SK-N-DZ (cell line): ENCODE measurements around the gene RFNG.

Source experiments
- DNase-seq: peaks from one replicate; pipeline ENCODE4 v3.0.0-alpha.2; 2015; ENCODE audit warnings: low spot score

Gene RFNG

DNA sequence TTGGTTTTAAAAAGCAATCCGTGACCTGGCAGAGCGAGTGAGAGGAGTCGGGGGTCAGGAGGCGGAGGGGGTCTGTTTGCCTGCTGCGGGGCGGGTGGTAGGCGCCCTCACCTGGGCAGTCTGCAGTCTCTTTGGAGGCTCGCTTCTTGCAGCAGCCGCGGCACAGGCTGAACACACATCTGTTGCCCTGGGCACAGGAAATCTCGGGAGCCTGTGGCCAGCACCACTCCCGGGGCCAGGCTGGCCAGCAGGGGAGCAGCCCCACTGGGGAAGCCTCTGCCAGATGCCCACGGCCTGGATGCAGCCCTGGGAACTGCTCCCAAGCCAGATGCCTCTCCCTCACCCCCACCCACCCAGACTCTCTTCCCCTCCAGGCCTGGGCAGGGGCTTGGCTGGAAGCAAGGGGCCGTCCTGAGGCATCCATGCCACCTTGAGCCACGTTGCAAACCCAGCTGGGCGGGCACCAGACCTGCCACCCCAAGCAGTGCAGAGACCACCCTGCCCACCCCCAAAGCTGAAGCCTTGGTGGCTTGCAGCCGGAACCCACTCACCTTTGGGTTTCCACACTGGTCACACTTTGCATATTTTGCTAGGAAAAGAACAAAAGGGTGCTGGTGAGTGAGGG, 6.7 kb upstream of the RFNG start:
- no peak for DNase-seq

DNA sequence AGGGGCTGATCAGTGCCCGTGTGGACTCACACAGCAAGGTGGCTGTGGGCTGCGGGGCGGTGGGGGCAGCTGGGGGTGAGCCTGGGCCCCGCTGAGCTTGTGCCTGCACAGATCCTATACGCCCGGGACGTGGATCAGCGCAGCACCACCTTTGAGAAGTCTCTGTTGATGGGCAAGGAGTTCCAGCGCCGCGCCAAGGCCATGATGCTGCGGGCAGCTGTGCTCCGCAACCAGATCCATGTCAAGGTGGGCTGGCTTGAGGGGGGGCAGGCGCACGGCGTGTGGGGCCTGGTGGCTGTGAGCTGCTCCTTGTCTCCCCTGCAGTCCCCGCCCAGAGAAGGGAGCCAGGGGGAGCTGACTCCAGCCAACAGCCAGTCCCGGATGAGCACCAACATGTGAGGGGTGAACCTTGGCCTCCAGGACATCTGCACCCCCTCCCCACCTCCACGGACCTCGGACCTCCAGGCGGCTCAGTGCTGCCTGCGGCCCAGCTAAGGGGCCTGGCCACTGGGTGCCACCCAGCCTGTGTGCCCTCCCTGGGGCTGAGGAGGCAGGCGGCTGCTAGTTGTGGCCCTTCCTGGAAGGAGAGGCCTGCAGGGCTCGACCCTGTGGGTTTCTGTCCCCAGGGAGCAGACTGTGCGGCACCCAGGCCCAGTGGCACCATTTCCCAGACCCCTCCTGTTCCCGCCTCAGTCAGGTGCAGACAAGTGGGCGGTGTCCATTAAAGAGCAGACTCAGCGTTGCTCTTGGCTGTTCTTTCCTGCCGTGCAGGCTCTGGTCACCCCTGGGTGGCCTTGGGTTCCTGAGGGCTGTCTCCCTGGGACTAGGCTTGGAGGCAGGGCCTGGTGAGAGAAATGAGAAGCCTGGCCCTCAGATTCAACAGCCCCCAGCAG, 5.4 kb upstream of the RFNG start:
- no peak for DNase-seq

DNA sequence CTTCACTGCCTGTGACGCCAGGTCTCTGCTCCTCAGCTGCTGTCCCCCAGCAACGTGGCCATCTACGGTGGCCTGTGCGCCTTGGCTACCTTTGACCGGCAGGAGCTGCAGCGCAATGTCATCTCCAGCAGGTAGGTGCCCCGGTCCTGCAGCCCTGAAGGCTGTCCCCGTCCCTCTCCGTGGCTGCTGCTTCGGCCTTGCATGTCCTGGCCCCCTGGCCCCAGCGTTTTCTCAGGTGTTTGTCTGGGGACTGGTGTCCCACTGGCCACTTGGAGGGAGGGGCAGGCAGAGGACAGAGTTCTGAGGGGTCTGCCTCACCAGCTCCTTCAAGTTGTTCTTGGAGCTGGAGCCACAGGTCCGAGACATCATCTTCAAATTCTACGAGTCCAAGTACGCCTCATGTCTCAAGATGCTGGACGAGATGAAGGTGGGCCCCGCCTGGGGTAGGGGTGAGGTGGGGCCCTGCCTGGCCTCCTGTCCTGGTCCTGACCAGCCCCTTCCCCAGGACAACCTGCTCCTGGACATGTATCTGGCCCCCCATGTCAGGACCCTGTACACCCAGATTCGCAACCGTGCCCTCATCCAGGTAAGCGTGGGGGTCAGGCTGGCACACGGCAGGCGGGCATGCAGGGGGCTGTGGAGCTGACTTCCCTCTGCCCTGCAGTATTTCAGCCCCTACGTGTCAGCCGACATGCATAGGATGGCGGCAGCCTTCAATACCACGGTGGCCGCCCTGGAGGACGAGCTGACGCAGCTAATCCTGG, 4.5 kb upstream of the RFNG start:
- no peak for DNase-seq

DNA sequence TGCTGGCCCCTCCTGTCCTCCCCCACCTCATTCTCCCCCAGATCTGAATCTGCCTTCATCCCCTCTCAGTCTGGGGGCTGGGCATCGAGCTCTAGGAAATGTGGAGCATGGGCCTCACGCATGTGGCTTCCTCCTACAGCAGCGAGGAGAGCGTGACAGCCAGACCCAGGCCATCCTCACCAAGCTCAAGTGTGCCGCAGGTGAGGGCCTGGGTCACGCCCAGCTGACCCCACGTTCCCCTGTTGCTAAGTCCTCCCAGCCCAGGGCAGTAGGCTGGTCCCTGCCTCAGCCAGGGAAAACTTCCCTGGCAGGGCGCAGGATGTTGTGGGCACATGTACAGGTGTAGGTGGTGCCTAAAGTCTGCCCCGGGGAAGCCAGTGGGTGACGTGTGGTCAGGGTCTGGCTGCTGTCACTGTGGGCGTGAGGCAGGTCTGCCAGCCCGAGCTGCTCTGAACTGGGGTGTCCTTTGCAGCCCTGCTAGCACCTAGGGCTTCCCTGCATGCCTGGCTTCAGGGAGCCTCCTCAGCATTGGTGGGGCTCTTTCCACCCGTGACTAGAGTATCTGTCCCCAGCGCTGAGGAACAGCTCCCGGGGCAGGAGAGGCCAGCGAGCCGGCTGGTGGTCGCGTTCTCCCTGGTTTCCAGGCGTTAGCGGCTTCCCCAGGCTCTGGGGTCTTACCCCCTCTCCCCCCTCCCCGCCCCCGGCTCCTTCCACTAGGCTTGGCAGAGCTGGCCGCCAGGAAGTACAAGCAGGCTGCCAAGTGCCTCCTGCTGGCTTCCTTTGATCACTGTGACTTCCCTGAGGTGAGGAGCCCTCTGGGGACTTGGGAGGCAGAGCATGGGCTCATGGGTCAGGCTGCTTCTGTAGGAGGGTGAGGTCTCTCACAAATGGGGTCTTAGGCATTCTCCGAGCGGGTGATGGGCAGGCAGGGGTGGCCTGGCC, 3.7 kb upstream of the RFNG start:
- no peak for DNase-seq

DNA sequence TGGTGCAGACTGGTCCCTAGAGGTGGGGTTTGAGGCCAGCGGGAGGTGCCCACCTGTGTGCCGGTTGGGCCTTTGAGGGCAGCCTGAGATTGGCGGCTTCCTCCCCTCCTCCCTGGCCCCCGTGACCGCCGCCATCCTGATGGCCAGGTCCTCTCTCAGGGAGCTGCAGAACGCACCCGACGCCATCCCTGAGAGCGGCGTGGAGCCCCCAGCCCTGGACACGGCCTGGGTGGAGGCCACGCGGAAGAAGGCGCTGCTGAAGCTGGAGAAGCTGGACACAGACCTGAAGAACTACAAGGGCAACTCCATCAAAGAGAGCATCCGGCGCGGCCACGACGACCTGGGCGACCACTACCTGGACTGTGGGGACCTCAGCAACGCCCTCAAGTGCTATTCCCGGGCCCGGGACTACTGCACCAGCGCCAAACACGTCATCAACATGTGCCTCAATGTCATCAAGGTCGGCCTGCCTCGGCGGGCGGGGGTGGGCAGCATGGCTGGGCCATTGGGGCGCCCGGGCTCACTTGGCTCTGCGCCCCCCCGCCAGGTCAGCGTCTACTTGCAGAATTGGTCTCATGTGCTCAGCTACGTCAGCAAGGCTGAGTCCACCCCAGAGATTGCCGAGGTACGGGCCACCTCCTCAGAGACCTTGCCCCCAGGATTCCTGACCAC, 2.9 kb upstream of the RFNG start:
- no peak for DNase-seq

DNA sequence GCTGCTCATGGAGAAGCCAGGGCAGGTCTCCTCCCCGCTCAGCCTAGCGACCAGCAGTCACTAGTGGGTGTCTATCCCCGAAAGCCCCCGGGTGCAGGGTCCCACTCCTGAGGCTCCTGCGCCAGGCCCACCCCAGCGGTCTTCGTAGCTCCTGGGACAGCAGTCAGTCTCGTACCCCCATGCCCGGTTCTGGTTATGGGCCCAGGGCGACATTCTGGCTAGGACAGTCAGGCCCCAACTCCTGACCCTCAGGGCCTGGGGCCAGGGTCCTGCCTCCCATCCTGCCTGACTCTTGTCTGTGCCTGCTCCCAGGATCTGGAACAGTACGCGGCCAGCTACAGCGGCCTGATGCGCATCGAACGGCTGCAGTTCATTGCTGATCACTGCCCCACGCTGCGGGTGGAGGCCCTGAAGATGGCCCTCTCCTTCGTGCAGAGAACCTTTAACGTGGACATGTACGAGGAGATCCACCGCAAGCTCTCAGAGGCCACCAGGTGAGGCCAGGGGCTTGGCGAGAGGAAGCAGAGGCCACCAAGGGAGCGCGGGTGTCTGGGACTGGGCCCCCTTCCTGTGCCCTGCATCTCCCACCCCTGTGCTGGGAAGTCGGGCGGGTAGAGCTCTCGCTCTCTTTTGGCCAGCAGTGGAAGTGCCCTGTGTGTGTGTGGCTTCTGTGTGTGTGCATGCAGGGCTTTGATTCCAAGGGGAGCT, 2.1 kb upstream of the RFNG start:
- DNase-seq = no peak

DNA sequence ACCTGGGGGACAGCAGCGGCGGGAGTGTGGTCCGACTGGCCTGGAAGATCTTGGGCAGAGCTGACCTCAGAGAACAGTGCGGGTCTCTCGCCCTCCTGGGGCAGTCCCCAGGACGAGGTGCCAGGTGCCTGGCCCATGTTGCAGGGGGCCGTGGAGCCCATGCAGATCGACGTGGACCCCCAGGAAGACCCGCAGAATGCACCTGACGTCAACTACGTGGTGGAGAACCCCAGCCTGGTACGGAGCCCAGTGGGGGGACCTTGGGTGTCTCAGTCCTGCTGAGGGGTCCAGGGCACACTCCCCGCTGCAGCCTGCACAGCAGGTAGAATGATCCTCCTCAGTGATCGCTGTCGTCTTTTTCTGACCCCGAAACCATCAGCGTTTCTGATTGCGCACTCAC, 1.5 kb upstream of the RFNG start:
- no peak for DNase-seq

DNA sequence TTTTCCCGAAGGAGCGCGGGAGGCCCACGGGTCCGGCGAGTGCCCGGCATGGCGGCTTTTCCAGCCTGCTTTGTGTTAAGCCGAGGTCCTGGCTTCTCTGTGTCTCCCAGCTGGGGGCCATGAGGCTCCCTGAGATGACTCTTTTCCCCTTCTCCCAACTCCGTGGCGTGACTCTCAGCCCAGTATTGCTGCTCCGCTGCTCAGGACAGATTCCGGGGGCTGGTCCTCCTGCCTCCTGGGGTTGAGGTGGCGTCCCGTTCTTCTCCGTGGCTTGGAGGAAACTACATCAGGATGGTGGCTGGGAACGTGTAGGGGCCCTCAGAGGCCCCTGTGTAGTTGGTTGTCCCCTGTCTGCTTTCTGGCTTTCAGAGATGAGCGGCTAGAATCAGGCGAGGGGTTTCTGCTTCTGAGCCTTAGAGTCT, 1.0 kb upstream of the RFNG start:
- no peak for DNase-seq

DNA sequence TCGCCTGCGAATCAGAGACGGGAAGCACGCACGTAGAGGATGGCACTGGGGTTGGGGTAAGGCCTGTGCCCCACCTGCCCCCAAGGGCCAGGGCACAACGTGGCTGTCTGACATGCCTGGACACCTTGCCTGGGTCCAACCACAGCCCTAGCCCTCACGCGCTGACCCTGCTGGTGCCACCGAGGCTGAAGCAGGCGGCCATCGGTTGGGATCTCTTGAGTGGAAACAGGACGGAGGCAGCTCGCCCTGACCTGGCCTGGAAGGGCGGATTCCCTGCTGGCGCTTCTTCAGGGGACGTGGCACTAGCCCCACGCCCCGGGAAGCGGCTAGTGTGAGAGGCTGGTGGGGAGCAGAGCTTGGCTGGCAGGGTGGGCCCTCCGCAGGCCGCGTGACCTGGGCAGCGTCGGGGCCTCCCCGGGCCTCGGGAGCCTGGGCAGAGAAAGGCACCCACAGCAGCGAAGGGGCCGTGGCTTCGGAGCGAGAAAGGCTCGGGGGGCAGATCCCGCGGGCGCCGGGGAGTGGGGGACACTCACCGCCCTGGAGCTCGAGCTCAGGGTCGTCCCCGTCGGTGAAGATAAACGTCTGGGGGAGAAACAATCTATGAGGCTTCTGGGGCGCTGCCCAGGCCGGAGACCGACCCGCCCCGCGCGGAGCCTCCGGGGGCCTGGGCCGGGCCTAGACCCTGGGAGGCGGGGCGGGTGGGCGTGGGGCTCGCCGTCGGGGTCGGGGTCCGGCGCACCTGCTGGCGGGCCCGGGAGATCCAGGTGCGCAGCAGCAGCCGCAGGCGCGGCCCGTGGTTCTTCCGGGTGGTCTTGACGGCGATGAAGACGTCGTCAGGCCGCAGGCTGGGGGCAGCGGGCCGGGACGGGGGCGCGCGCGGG, 610 bp downstream of the RFNG start:
- DNase-seq = no peak

DNA sequence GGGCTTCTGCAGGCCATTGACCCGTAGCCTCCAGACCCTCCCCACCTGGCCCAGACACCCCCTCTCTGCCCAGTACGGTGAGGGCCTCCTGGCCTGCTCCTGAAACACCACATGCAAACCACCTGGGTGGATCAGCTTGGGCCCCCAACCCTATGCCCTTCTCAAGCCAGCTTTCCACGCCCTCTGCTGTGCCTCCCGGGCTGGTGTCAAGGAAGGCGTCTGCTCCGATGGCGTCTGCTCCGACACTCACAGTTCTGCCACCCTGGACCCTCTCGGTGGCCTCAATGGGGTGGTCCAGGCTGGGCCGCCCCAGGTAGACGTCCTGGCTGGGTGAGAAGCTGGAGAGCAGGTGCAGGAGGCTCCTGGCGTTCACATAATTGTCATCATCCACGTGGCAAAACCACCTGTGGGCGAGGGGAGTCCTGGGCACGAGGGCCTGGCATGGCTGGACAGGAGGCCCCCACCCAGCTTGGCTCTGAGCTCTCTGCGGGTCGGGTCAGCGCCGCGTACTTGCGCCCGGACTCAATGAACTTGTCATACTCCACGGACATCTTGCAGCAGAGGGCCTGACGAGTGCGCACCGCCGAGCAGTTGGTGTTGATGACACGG, 1.4 kb downstream of the RFNG start:
- no peak for DNase-seq

DNA sequence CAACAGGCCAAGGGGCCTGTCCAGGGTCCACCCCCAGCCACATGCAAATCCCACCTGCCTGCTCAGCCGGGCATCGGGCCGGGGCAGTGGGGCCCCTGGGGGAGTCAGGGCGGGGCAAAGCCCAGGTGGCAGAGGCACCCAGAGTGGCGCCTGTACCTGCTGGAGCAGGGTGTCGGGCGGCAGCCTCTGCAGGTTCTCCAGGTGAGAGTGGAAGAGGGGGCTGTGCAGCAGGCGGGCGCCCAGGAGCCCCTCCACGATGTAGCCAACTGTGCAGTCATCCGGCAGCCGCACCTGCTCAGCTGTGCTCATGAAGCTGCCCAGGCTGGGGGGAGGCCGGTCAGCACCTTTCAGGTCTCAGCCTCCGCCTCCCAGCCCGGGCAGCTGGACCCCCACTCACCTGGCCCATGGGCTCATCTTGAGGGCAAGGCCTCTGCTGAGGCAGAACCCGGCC, 2.1 kb downstream of the RFNG start:
- no peak for DNase-seq

DNA sequence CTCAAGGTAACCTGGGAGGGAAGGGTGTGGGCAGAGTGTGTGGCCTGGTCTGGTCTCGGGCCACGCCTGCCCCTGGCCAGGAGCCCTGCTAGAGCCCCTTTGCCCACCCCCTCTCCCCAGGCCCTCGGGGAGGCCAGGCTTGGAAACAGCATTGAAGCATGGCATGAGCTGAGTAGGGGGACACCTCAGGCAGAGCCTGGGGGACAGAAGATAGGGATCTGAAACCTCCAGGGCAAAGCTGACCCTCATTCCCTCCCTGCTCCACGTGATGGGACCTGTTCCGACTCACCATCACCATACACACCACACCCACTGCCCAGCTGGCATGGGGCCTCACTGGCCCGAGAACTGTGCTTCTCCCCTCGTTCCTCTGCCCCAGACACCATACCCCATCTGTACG, 2.5 kb downstream of the RFNG start:
- no peak for DNase-seq

DNA sequence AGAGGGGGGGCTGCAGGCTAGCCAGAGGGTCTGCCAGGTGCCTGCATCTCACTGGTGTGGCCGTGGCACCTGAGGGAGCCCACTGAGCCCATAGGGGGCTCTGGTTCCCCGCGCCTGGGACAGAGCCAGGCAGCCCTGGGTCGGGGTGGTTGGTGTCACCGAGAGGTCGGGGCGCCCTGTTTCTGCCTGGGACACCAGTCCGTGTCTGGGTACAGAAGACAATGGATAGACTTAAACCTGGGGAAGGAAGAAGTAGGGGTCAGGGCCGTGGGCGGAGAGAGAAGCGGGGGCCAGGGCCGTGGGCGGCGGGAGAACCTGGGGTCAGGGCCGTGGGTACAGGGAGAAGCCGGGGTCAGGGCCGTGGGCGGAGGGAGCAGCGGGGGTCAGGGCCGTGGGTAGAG, 3.0 kb downstream of the RFNG start:
- no peak for DNase-seq

DNA sequence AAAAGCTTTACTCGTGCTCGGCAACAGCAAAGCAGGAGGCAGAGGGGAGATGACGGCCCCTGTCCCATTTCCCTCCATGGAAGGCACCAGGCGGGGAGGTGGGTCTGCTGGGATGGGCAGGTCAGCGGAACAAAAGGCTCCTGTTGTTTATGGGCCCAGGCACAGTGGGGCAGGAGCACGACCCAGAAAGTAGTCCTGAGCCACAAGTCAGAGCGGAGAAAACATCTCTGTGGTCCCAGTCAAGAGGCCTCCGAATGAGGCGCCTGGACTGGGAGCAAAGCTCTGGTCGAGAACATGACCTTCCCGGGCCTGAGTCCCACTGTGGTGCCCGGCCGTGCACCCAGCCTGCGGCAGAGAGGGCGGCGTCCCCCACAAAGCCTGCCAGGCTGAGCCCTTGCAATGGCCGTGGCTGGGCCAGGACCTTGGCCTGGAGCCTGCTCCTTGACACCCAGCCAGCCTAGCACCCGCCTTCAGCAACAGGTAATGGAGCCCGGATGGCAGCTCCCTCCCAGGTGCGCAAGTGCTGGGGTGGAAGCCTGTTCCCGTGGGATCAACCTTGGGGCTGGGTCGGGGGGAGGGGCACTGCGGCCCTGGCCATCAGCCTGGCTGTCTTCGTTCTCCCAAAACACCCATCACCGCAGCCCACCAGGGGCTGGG, 3.6 kb downstream of the RFNG start:
- DNase-seq = no peak

DNA sequence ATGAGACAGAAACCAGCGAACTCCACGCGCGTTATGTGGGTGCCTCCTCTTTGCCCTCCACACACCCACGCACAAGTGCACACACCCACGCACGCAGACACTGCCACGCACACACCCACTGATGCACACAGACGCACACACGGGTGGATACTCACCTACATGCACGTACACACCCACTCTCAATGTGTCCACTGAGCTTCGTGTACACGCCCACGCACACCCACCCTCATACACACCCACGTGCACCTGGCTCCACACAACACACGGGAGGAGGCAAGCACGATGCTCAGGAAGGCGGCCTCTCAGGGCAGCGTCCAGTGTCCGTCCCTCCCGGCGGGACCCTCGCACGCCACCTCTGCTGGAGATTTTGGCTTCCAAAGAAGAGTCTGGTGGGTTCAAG, 4.2 kb downstream of the RFNG start:
- DNase-seq = no peak

DNA sequence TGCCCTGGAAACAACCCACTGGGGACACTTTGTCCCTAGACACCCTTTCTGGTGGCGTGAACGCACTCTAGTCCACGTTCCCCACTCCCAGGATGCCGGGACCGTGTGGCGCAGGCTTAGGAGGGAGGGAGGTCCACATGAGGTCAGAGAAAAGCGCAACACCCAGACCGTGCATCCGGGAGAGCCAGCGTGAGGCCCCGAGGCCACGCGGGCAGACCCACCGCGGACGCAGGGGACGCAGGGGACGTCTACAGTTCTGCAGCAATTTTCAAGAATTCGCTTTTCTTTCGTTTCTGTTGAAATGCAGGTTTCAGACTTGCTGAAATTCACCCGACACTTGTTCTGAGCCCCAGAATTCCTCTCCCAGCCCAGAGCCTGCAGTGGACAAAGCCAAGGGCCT, 4.7 kb downstream of the RFNG start:
- DNase-seq = no peak

DNA sequence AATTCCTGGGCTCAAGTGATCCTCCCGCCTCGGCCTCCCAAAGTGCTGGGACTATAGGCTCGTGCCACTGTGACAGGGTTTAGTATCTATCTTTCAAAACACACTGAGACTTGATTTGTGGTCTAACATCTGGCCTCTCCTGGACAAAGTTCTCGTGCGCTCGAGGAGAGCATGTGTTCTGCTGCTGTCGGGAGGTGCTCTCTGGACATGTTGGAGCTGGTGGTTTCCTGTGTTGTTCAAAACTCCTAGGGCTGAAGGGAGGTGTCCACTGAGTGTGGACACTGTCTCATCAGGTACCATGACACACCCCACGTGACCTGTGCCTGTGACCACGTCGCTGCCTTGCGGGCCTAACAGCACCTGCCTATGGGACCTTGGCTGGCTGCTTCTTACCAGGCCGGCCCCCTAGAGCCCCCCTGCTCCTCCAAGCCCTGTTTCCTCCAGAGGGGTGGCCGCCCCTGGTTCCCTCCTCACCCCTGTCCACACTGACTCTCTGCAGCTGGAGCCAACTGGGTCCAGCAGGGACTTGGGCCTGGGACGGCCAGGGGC, 5.6 kb downstream of the RFNG start:
- no peak for DNase-seq

DNA sequence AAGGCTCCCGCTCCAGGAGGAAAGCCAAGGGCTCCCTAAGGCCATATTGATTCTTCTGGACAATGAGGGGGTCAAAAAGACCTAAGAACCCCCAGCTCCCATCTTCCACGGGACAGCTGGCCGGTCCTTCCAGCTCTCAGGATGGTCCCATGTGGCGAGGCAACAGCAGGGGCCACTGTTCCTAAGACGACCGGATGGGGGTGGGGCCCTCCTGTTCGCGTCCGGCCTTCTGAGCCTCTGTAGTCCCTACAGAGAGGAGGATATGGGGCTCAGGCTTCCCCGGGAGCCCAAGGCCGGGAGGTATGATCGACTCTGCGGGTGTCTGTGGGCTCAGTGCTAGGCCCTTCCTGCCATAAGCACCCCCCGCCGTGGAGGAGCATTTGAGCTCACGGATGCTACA, 8.1 kb downstream of the RFNG start:
- DNase-seq = no peak
